Stimulated activated CD4-positive, alpha-beta T cell treated with anti-CD3 and anti-CD28 coated beads, Interleukin-4, amount 100 ng/mL, for 4 hours (primary cell): ENCODE results near the gene MRPS12.
"Not testable (repeated sequence)": the region's sequence is repeated elsewhere in the genome, so short reads cannot be mapped to it uniquely, and the experiment has no call there.

Experiments used
- DNase-seq, 2 experiments: peaks; one replicate each; pipeline ENCODE4 v3.0.0-alpha.2; 2020

The MRPS12 gene

GRCh38 chr19:38930776-38931520 lies at the start of gene MRPS12:
Gene MRPS12 (plus strand): TSS chr19:38930944. CDS start chr19:38931295, 351 bp downstream.
- DNase-seq, result peak; percentile 95 to 99

DNA sequence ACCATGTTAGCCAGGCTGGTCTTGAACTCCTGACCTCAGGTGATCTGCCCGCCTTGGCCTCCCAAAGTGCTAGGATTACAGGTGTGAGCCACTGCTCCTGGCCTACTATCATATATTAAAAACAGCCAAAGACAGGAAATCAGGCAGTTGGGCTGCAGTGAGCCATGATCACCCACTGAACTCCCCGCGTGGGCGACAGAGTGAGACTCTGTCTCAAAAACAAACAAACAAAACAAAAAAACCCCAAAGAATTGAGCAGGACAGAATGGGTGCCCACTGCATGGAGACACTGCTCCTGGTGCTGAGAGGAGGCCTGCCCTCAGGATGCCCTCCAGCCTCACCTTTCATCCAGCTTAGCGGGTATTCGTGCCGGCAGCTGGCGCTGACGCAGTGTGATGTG lies 47.5 kb upstream of the MRPS12 start:
- no peak for DNase-seq

DNA sequence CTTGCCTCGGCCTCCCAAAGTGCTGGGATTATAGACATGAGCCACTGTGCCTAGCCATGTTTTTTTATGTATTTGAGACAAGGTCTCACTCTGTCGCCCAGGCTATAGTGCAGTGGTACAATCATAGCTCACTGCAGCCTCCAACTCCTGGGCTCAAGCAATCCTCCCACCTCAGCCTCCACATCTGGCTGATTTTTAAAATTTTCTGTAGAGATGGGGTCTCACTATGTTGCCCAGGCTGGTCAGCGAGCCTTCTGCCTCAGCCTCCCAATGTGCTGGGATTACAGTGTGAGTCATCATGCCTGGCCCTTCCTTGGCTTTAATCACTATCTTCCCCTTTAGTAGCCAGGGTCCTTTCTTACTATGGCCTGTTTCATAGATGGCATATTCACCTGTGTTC lies 46.1 kb upstream of the MRPS12 start:
- not testable (repeated sequence) for DNase-seq

- no peak for DNase-seq
Measured at GRCh38 chr19:38888876-38889275, 41.9 kb upstream of the MRPS12 start.

- no peak for DNase-seq
Measured at GRCh38 chr19:38889803-38890202, 40.9 kb upstream of the MRPS12 start.

GRCh38 chr19:38890686-38891085 lies 40.1 kb upstream of the MRPS12 start:
- DNase-seq, result no peak

DNA sequence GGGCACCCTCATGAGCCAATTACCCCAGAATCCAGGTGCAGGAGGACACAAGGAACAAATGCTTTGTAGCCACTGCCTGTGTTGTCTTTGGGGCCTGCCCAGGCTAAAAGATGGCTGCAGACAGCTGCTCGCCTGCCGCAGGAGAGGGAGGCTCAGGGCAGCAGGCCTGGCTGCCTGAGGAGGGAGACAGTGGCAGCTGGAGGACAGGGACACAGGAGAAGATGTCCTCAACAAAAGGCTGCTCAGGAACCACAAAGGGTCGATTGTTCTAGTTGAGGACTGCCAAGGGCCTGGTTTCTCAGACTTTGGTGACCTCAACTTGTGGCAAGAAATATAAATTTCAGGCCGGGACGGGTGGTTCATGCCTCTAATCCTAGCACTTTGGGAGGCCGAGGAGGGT lies 39.0 kb upstream of the MRPS12 start:
- DNase-seq, result no peak

- DNase-seq, result no peak
Measured at GRCh38 chr19:38892841-38893240, 37.9 kb upstream of the MRPS12 start.

DNA sequence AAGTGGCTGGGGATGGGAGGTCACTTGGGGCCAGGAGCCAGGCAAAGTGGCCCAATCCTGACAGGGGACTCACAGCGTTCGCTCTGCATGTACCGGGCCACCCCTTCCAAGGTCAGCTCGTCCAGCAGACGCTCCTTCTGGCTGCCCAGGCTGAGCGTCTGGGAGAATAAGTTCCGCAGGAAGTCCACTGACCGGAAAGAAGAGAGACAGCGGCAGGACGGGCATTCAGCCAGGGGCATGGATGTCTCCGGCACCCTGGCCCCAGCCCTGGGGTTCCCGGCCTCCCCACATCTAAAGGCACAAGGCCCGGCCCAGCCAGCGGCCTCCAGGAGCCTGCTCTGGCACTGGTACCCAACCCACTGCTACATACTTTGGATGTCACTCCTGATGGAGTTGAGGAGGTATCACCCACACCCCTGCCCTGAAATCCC lies 37.4 kb upstream of the MRPS12 start:
- DNase-seq, result no peak

GRCh38 chr19:38894968-38895367 lies 35.8 kb upstream of the MRPS12 start:
- DNase-seq, result no peak

DNA sequence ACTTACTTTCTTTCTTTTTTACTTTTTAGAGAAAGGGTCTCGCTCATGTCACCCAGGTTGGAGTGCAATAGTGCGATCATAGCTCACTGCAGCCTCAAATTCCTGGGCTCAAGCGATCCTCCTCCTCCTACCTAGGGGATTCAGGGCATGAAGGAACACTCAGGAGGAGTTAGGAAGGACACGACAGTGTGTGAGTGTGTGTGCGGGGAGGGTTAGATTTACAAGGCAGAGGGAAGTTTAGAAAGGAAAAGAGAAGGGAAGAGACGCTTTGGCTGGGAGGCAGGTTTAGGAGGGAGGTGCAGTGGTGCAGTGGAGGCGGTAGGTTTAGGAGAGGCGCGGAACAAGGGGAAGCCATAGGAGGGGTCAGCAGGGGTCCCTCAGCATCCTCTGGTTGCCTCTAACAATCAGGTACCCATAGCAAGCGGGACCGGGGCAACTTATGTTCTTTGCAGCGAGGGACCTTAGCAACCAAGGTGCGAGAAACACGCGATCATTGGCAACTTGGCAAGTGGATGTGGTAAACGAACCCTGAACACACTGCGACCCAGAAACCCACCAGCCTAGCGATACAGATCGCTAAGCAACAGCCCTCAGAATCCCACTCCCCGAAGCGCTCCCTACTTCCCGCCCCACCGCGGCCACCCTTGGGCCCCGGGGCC lies 31.8 kb upstream of the MRPS12 start:
- no peak for DNase-seq

DNA sequence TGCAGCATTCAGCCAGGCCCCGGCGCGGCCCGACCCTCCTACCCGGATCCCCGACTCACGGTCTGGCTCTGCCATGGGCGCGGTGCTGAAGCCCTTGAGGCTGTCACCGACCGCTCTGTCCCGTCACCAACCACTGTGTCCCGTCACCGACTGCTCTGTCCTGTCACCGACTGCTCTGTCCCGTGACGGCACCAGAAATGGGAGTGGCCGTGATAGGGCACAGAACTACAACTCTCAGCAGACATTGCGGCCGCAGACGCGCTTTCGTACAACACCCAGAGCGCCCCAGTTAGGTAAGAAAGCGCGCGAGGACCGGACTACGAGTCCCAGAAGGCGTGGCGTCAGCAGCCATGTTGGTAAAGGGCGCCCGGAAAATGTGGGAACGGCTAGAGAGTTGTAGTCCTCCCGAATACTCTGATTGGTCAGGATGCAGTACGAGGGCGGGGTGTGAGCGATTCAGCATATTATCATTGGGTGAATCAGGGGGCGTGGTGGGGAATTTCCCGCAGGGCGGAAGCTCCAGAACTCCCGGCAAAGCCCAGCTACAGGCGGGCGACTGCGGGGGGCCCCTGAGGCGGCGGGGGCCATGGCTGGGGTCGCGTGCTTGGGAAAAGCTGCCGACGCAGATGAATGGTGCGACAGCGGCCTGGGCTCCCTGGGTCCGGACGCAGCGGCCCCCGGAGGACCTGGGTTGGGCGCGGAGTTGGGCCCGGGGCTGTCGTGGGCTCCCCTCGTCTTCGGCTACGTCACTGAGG lies 31.1 kb upstream of the MRPS12 start, which contains the start of the genes NFKBIB and SIRT2:
NFKBIB (plus strand) TSS at position 523 of the 755 bp plus-strand sequence; CDS start at position 587, 64 bp downstream.
SIRT2 (minus strand) TSS at position 172 of the 755 bp plus-strand sequence; CDS start at position 75, 97 bp downstream.
- DNase-seq, result peak; percentile 93 to 100

DNA sequence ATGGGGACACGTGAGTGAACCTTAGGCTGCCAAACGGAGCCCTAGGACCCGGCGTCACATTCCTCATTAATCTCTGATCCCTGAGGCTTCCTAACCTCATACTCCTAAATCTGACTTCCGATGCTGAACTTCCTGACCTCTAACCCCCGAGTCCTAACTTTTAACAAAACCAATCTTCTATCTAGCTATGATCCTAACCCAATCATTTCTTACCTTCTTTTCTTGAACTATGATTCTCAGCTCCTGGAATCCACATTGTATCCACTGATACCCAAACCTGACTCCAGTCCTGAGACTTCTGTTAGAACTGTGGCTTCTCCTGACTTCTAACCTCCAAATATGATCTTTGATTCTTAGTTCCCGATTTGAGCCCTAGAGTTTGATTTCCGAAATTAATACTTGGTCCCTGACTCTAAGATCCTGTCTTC lies 30.5 kb upstream of the MRPS12 start:
- no peak for DNase-seq

DNA sequence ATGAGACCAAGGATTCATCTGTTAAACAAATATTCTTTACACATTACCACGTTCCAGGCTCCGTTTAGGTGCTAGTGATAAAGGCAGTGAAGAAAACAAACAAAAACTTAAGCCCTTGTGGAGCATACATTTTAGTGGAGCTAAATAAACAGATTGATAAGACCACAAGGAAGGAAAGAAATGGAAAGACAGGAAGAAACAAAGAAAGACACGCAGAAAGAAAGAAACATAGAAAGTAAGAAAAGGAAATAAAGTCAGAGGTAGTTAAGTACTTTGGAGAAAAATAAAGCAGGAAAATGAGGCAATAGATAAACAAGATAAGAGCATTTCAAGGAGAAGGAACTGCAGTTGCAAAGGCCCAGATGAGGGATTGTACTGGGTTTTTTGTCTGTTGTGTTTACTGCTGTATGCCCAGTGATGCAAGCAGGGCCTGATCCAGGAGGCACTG lies 30.0 kb upstream of the MRPS12 start:
- no peak for DNase-seq

DNA sequence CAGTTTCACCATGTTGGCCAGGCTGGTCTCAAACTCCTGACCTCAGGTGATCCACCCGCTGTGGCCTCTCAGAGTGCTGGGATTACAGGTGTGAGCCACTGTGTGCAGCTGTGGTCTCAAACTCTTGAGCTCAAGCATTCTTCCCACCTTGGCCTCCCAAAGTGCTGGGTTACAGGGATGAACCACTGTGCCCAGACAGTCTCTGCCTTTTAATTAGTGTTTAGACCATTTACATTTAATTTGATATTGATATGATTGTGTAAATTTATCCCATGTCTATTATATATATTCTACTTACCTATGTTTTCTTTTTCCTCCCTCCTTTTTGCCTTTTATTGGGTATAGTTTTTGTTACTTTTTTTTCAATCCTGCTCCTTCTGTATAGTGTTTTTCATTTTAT lies 29.1 kb upstream of the MRPS12 start:
- no peak for DNase-seq

- no peak for DNase-seq
Measured at GRCh38 chr19:38904581-38905539, 25.9 kb upstream of the MRPS12 start.

DNA sequence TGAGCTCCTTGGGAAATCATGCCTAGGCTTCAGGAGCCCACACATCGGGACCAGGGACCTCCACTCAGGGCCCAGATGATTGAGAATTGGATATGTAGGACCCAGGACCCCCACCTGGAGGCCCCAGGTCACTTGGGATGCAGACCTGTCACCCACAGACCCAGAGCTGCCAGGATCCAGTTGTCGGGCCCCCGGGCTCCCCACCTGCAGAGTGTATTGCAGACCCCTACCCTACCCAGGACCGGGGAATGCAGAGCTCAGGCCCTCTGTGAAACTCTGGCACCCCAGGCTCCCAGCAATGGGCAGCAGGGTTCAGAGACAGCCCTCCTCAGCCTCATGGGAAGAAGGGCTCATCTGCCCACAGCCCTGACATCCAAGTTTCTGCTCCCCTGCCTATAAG lies 25.1 kb upstream of the MRPS12 start:
- no peak for DNase-seq

- DNase-seq, result no peak
Measured at GRCh38 chr19:38907227-38907626, 23.5 kb upstream of the MRPS12 start.

- DNase-seq, result no peak
Measured at GRCh38 chr19:38907670-38908069, 23.1 kb upstream of the MRPS12 start.

DNA sequence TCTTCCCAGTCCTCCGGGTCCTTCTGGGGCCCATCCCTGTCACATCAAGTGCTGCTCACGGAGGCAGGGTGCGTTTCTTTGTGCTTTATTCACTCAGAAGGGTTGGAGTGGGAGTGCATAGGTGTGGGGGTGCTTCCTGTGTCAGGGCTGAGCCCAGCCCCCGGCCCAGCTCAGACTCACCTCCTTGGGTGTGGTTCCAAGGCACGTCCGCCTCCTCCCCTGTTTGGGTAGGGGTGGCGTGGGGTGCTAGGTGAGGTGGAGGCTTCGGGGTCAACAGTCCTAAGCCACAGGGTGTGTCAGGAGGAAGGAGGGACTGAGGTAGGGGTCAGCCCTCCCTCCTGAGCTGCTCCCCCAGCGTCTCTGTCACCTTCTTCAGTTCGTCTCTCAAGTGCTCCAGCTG lies 21.8 kb upstream of the MRPS12 start:
- DNase-seq, result peak in 1 of 2 experiments; percentile 21

GRCh38 chr19:38910488-38910887 lies 20.3 kb upstream of the MRPS12 start:
- DNase-seq, result no peak

- no peak for DNase-seq
Measured at GRCh38 chr19:38911388-38912001, 19.2 kb upstream of the MRPS12 start.
